HG02970 (cell line): ENCODE measurements around the gene CWC15.
A peak's percentile ranks its signal among the peaks of the same experiment; 100 is the strongest.
"Not testable (repeated sequence)": the region's sequence is repeated elsewhere in the genome, so short reads cannot be mapped to it uniquely, and the experiment has no call there.

Experiments used
- ATAC-seq: cut with Tn5 transposase; IDR thresholded peaks from one replicate; pipeline ENCODE4 v1.9.1; 2021; ENCODE audit warnings: mild to moderate bottlenecking, moderate library complexity, moderate number of reproducible peaks; ENCODE audit not compliant: unreplicated experiment, low FRiP score

CWC15 gene

GRCh38 chr11:94973099-94973968 lies at the start of gene CWC15, which contains the start of gene KDM4D:
Gene CWC15, minus strand, starts transcription at chr11:94973556. Its CDS starts 1,371 bp downstream, at chr11:94972185.
Gene KDM4D, plus strand, starts transcription at chr11:94973709. Its CDS starts 23,664 bp downstream, at chr11:94997373.
- peak; percentile 99 for ATAC-seq

DNA sequence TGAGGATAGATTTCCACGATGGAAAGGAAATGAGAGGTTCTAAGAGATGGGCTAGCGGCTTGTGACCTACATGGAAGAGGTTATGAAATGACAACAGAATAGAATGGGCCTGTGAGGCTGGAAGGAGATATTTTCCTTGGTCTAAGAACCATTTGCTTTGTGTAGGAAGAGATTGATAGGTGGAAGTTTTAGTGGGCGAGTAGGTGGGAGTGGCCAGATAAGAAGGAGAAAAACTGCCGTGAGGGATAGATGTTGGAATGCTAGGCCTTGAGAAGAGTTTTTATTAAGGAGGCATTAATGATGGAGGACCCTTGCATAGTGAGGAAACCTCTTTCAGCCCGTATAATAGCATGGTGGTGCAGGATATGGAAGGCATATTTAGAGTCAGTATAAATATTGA lies 48.1 kb upstream of the CWC15 start:
- ATAC-seq: not testable (repeated sequence)

DNA sequence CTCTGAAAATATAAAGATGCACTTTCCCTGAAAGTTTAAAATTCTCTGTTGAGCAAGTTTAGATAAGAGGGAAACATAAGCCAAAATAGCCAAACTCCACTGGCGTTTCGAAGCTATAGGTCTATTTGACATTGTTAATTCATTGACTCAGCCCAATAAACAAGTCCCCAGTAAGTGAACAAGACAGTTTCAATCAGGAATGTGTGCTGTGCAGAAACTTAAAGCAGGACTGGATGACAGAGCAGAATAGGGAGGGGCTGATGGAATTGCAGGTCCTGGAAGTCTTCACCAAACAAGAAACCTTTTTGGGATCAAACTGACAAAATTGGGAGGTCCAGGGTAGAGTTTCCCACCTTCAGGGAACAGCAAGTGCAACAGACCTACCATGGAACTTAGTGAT lies 42.8 kb upstream of the CWC15 start:
- ATAC-seq: no peak

GRCh38 chr11:95014184-95014821 lies 40.9 kb upstream of the CWC15 start:
- ATAC-seq: no peak

DNA sequence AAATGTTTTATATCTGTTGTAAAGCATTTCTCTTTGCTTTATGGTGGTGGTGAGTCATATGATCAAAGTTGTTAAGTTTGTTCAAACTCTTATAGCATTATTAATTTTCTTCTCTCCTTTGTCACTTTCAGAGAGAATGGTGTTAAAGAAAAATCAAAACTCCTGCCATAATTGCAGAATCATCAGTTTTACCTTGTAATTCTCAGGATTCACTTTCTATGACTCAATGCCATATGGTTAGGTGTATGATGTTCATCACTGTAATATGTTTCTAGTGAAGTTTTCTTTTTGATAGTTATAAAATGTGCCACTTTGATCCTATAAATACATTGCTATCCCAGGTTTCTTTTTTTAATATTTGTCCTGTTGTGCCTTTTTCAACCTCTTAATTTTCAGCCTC lies 38.0 kb upstream of the CWC15 start:
- ATAC-seq: no peak

DNA sequence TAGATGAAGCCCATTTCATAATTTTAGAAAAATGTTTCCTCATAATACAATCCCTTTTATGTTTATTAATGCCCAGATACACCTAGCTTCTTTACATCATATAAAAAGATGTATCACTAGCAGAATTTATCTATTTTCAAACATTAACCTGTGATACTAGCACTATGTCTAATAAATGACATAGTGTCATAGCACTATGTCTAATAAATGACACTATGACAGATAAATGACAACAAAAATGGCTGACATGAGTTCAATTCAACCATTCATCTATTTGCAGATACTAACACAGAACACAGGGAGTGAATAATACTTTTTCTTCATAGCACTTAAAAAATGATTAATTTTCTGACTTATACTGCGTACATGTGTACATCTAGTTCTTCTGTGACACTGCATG lies 32.3 kb upstream of the CWC15 start:
- ATAC-seq: no peak

DNA sequence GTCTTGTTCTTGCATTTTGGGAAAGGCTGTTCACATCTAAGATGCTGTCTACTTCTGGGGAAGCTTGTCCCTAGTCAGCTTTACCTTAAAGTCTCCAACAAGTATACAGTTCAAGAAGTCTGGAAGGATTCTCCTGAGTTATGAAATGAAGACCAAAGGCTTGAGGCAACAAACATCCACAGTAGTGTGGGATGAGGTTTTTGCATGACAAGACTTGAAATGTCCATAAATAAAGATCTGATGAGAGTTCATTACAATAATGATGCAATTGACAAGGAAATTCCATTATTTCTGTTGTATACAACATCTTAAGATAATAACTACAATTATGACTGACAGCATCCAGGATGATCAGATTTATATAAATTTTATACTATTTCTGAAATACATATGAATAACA lies 30.4 kb upstream of the CWC15 start:
- ATAC-seq: no peak

- ATAC-seq: no peak
These were observed 24.9 kb upstream of the CWC15 start for GRCh38 chr11:94998285-94998684.

GRCh38 chr11:94997437-94997836 lies 24.1 kb upstream of the CWC15 start:
- ATAC-seq: no peak

GRCh38 chr11:94993400-94993943 lies 20.1 kb upstream of the CWC15 start:
- ATAC-seq: no peak

DNA sequence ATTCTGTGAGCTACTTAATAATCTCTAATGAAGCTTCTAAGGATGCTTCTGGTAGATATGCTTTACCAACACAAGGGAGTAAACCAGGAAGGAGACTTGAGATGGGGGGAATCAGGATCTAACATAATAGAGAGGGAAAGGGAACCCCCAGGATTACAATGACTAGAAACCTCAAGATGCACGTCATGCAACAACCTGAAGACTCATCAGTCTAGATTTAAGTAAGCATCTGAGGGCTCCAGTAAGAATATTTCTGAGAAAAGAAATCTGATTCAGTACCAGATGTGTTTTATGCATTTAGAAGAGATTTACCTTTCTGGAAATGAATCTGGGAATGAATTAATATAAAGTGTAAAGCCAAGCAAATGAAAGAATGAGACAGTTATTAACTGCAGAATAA lies 15.4 kb upstream of the CWC15 start:
- no peak for ATAC-seq

DNA sequence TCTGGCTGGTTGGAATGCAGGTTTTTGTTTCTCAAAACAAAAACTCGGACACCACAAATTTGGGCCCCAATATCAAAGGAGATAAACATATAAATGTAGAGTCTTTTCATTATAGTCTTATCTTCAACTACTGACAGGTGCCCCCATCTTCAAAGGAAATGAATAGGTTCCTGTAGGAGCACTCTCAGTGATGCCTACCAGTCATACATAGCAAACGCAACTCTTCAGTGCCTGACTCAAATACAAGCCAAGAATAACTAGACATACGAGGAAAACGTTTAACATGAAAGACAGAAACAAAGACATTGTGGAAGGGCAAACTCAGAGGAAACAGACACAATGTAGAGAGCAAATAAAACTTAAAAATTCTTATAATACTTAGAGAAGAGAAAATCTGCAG lies 14.0 kb upstream of the CWC15 start:
- ATAC-seq: no peak

DNA sequence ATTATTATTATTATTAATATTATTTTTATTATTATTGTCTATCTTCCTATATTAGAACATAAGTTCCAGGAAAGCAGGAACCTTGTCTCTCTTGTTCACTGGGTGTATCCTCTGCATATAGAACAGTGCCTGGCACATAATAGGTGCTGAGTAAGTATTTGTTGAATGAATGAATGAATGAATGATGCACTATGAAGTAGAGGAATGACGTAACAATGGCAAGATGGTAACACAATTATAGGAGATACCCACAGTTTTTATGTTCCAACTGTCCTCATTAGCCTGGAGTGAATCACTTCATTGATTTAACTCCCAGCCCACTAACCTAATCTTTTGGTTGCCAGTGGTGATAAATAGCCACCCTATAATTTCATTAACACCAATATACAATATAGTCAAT lies 2.2 kb upstream of the CWC15 start:
- ATAC-seq: no peak

DNA sequence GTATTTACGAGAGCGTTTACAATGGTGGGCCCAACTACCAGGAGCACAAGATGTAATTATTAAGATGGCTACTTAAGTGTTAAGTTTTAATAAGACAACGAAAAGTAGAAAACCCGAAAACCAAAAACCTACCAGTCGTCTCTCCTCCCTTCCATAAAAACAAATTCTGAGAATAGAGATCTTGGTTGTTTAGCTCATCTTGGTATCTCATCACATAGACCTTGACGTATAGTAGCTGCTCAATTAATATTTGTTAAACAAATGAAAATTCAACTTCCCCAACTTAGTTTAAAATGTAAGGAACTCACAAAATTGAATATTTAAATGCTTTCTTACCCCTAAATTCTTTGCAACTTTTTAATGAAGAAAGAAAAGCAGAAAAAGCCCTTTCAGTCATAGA lies 822 bp upstream of the CWC15 start:
- ATAC-seq: no peak

DNA sequence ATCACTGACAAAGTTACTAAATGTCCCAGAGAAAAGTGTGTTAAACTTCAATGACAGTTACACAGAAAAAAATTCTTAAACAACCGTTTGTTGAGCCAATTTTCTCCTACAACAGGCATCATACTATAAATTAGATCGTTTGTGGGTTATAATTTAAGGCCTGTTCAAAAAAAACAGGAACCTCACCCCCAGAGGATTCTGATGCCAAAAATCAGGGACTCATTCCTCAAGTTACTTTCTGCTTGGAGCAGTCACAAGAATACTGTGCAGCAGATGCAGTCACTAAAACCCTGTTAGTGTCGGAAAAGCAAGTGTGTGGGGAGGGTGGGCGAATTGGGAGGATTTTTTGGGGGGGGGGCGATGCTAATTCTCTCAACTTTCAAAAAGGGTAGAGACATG lies 657 bp downstream of the CWC15 start:
- no peak for ATAC-seq

GRCh38 chr11:94968334-94968958 lies 4.9 kb downstream of the CWC15 start:
- ATAC-seq: no peak

DNA sequence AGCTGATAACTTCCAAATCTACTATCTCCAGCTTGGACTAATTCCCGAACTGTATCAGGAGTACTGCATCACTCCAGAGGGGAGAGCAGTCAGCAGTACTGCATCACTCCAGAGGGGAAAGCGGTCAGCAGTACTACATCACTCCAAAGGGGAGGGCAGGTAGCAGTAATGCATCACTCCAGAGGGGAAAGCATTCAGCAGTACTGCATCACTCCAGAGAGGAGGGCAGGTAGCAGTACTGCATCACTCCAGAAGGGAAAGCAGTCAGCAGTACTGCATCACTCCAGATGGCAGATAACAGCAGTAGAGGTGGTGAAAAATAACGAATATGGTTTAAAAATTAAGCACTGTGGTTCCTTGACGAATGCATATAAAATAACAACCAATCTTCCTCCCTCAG lies 8.4 kb downstream of the CWC15 start:
- ATAC-seq: no peak

DNA sequence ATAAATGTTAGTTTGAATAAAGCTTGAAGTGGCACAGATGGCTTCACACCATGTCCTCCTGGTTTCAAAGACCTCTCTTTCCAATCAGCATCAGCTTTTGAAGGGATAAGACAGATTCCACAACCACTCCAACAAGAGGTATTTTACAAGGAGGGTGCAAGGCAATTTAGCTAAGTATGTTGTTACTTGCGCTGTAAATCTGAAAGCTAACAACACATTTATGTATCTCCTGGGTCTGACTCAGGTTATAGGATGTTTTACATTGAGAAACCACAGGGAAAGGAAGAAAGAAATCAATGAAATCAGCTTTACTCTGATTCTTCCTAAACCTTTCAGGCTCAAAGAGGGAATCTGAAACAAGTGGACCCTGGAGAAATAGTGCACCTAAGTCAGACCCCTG lies 12.1 kb downstream of the CWC15 start:
- no peak for ATAC-seq

DNA sequence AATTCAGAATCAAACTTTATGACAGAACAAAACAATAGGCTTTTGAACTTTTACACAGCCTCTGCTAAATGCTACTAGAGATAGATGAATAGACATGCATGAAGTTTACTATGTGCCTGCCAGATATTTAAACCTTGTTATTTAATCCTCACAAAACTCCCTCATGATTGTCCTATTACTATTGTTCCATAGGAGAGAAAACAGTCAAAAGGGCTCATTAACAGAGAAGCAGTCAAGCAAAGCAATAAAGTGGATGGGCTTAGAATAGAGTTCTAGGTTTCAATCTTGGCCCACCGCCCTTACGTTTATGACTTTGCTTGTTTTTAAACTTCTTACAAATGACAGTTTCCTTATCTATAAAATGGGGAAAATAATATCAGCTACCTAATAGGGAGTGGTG lies 12.9 kb downstream of the CWC15 start:
- ATAC-seq: no peak

GRCh38 chr11:94959179-94959578 lies 14.2 kb downstream of the CWC15 start:
- no peak for ATAC-seq

DNA sequence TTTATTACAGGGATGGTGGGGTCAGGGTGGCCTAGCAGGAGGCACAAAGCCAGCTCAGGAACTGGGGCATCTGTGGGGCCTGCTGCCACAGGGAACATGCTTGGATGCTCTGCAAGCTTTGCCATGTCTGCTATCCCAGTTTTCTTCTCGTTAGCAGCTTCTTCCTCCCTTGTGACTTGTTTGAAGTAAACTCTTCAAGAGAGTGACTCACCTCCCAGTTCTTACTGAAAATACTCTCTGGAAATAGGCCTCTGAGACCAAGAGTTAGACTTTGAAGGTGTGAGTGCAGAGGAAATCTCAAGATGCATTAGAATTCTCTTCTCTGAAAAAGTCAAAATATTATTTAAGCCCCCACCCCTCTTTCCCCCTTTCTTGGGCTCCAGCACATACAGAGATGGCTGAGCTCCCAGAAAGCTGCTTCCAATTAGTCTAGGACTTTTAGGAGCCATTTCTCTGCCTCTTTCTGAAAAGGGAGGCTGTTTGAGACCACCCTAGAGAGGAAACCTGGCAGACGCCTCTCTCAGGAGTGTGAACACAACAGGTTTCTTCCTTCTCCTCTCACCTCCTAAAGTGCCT lies 15.1 kb downstream of the CWC15 start:
- ATAC-seq: no peak
